Chondrocyte (in vitro differentiated cells): ENCODE data around the gene PEPD. TPM values are rescaled to one million over a fixed set of nuclear protein-coding genes. Genes with fewer than 3 reads are reported as not detected.

Experiments used
- DNase-seq: peaks from one replicate; pipeline ENCODE4 v3.0.0; 2021; ENCODE audit warnings: mixed read lengths, low spot score
- H3K27ac Mint-ChIP-seq: one replicate; pipeline ENCODE4 v1.8.0; 2021; ENCODE audit warnings: mild to moderate bottlenecking, moderate library complexity, mixed read lengths; ENCODE audit not compliant: unreplicated experiment
- H3K27me3 Mint-ChIP-seq: 2 replicates; pipeline ENCODE4 v1.8.0; 2021; ENCODE audit warnings: low read depth, mixed read lengths
- H3K36me3 Mint-ChIP-seq: 2 replicates; pipeline ENCODE4 v1.8.0; 2021; ENCODE audit warnings: low read depth, mixed read lengths
- H3K4me1 Mint-ChIP-seq: 2 replicates; pipeline ENCODE4 v1.8.0; 2021; ENCODE audit warnings: low read depth, mild to moderate bottlenecking, mixed read lengths
- H3K4me3 Mint-ChIP-seq: one replicate; pipeline ENCODE4 v1.8.0; 2021; ENCODE audit warnings: mild to moderate bottlenecking, moderate library complexity, mixed read lengths; ENCODE audit not compliant: unreplicated experiment
- H3K9me3 Mint-ChIP-seq: 2 replicates; pipeline ENCODE4 v1.8.0; 2021; ENCODE audit warnings: low read depth, mixed read lengths
- CTCF ChIP-seq: fragments of 200-600 bp; sonication (generic); IDR thresholded peaks from 2 replicates; pipeline ENCODE4 v1.5.0; 2021; ENCODE audit warnings: antibody characterized with exemption, mild to moderate bottlenecking, moderate library complexity
- total RNA-seq: library from RNA; stranded (reverse); gene quantifications from 3 replicates; pipeline ENCODE4 v1.2.1, GENCODE V29; 2021

The PEPD gene
- total RNA-seq, 1 donor from 2014 or later: 55.6 TPM

DNA sequence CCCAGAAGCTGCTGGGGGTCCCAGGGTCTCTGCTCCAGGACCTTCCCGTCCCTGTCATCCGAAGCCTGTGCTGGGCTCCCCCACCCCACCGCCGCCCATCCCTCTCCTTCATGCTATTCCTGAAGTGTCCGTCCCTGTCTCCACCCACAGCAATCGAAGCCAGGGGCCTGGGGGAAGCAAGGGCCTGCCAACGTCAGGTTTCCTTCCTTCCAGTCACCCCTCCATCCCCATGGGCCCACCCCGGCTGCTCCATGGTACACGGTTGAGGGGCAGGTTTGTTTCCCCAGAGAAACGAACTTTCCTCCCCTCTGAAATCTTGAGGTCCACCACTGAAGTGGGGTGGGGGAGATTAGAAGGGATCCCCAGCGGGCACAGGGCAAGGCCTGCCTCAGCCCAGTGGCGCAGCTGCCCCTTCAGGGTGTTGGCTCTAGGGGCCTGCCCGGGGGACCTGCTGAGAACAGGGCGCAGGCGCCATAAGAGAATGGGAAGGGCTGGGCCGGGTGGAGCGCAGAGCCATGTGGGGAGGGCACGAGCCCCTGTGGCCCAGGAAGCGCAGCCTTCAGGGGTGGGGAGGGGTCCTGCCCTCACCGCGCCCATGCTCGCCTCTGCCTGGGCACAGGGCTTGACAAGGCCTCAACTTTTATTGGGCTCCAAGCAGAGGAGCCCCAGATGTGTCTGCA is 132.0 kb downstream of the PEPD start:
- DNase-seq: no peak
- no peaks in the 10 kb centered on the region for H3K27me3 Mint-ChIP-seq
- no peaks in the 10 kb centered on the region for H3K36me3 Mint-ChIP-seq
- TF ChIP-seq CTCF: no peak
- no peak overlapping the region for H3K4me3 Mint-ChIP-seq
- H3K27ac Mint-ChIP-seq: no peak overlapping the region
- H3K9me3 Mint-ChIP-seq: no peaks in the 10 kb centered on the region
- peaks cover 3% of the 10 kb centered on the region for H3K4me1 Mint-ChIP-seq

DNA sequence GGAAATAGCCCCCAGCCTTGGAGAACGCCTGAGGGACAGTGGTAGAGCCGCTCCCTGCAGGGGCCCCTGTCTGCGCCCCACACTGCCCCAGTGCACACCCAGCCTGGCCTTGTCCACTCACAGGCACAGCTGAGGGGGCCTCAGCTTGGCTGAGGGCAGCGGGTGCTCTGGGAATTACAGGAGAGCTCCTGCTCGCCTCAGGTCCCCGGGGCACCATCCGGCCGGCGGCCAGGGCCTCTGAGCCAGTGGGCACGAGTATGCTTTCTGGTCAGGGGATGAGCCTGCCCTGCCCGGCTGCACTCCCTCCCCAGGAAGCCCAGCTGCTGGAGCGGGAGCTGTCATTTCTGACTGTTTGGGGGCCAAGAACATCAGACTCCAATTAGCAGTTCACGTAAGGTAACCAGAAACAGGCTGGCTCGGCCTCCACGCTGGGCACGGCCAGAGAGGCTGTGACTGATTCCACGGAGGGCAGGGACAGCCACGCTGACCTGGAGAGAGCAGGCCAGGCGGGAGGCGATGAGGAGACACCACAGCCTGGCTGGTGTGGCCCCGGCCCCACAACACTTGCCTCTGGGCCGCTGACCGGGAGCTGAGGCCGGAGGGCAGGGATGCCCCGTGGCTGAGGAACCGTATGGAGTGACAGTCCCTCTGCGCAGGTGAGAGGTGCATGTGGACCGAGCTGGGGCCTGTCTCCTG is 132.7 kb downstream of the PEPD start:
- no peak for DNase-seq
- Mint-ChIP-seq H3K27me3 (no peaks in the 10 kb centered on the region), H3K27ac (no peak overlapping the region), H3K4me3 (no peak overlapping the region), H3K9me3 (no peaks in the 10 kb centered on the region), H3K4me1 (peaks cover under 1% of the 10 kb centered on the region), H3K36me3 (peaks cover under 1% of the 10 kb centered on the region)
- no peak for TF ChIP-seq CTCF

GRCh38 chr19:33388231-33388724 is 133.3 kb downstream of the PEPD start:
- H3K27me3 Mint-ChIP-seq: no peaks in the 10 kb centered on the region
- no peak for DNase-seq
- H3K9me3 Mint-ChIP-seq: no peaks in the 10 kb centered on the region
- H3K4me3 Mint-ChIP-seq: no peak overlapping the region
- peaks cover 3% of the 10 kb centered on the region for H3K36me3 Mint-ChIP-seq
- no peak for TF ChIP-seq CTCF
- H3K4me1 Mint-ChIP-seq: no peaks in the 10 kb centered on the region
- no peak overlapping the region for H3K27ac Mint-ChIP-seq

- Mint-ChIP-seq H3K27me3 (no peaks in the 10 kb centered on the region), H3K36me3 (peaks cover 3% of the 10 kb centered on the region), H3K27ac (no peak overlapping the region), H3K4me1 (no peaks in the 10 kb centered on the region), H3K9me3 (no peaks in the 10 kb centered on the region), H3K4me3 (no peak overlapping the region)
- no peak for TF ChIP-seq CTCF
- no peak for DNase-seq
Observed at GRCh38 chr19:33387351-33388230, 134.0 kb downstream of the PEPD start.

- Mint-ChIP-seq H3K4me1 (peaks cover 8% of the 10 kb centered on the region), H3K9me3 (no peaks in the 10 kb centered on the region), H3K27me3 (no peaks in the 10 kb centered on the region), H3K27ac (no peak overlapping the region), H3K4me3 (no peak overlapping the region), H3K36me3 (peaks cover 3% of the 10 kb centered on the region)
- TF ChIP-seq CTCF: no peak
- DNase-seq: no peak
Observed at GRCh38 chr19:33386361-33386858, 135.2 kb downstream of the PEPD start.
